HG02571 (cell line): Measurements from ENCODE around the gene GALNT17.

Experiments used
- ATAC-seq: cut with Tn5 transposase; IDR thresholded peaks from one replicate; pipeline ENCODE4 v1.9.1; 2021; ENCODE audit warnings: mild to moderate bottlenecking, moderate library complexity; ENCODE audit not compliant: unreplicated experiment

Gene GALNT17

GRCh38 chr7:71486856-71487628 lies 355.1 kb downstream of the GALNT17 start:
- no peak for ATAC-seq

GRCh38 chr7:71488308-71488707 lies 356.4 kb downstream of the GALNT17 start:
- no peak for ATAC-seq

GRCh38 chr7:71491336-71491735 lies 359.4 kb downstream of the GALNT17 start:
- no peak for ATAC-seq

DNA sequence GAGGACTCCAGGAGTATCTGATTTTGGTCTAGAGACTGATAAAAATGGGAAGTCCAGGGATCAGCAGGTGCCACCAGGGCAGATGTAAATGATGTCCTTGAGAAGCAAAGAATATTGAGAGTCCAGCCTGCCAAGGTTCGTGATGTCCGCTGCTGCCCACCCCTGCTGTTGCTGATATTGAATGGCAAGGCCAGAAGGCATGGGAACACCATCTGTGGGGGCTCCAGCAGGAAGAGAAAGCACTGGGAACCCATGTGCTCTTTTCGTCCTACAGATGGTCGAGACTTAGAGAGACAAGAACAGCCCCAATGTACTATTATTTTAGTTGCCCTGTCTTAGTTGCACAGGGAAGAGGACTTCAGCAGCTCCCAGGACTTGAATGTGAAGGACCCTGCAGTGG lies 363.9 kb downstream of the GALNT17 start:
- no peak for ATAC-seq

- ATAC-seq, result no peak
Observed at GRCh38 chr7:71497256-71497946, 365.5 kb downstream of the GALNT17 start.

GRCh38 chr7:71498381-71498780 lies 366.4 kb downstream of the GALNT17 start:
- no peak for ATAC-seq

- ATAC-seq, result no peak
Observed at GRCh38 chr7:71504697-71505441, 372.9 kb downstream of the GALNT17 start.

GRCh38 chr7:71506822-71507221 lies 374.9 kb downstream of the GALNT17 start:
- no peak for ATAC-seq

DNA sequence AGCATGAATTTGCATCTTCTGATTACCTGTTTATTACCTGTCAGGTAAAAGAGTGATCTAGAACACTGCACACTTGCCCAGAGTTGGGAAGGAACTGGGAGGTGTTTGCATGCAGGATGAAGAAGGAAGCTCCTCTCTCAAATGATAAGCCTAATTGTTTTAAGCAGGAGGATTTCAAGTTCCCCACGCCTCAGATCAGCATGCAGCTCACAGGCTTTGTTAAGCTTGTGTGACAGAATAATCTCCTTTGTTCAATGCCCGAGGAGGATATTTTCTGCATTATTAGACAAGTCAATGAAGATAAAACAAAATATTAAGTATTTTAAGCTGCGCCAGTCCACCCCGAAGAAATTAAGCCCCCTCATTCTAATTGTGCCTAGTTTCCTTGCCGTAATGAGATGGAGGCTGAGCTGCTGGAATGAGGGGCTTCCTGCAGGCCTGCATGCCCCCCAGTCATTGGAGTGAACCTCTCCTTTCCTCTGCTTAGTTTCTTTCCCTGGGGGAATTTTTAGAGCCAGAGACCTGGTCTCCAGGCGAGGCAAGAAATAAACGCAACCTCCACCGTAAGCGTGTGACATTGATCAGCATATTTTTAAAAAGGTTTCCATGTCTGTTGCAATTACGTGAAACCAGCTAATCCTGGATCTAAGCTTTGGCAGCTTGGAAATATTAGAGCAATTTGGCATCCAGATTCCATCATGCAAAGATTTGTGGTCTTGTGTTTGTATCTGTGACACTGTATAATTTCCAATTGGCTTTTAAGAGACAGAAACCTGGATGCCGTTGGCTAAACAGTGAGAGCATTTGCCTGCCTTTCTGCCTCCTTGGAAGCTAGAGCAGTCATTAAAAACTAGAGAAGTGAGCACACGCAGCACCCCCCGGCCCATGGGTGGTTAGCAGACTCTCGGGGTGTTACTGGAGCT lies 376.0 kb downstream of the GALNT17 start:
- ATAC-seq, result no peak

- ATAC-seq, result no peak
Observed at GRCh38 chr7:71509381-71509780, 377.4 kb downstream of the GALNT17 start.

- ATAC-seq, result no peak
Observed at GRCh38 chr7:71511361-71511807, 379.4 kb downstream of the GALNT17 start.

GRCh38 chr7:71517940-71518699 lies 386.2 kb downstream of the GALNT17 start:
- no peak for ATAC-seq

DNA sequence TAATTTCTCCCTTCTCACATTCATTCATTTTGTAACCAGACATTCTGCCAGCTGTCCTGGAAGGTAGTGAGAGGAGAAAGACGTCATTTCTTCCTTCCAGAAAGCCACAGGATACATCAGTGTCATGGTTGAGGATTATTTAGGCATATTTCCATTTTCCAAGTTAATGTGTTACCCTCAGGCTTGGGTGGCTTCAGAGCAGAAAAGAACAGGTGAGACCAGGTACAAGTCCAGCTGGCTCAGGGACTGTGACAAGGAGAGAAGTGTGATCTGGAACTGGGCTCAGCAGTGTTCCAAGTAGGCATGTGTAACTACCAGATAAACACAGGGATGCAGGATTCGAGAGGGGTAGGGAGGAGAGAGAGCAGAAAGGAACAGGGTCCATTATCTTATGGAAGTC lies 386.9 kb downstream of the GALNT17 start:
- ATAC-seq, result no peak

DNA sequence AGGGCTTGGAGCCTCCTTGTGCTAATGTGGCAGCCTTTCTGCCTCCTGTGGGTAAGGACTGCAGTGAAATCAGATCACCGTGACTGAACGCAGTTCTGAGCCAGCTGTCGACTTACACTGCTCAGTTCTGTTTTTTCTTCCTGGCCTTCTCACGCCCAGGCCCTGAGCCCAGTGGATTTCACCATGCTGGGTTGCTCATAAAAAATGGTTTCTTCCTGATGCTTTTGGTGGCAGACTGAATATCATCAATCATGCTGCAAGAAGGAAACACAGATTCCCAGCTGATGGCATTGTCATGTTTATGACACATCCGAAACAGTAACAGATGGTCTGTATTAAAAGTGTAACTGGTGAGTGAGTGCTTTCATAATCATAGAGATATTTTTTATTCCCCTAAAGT lies 389.6 kb downstream of the GALNT17 start:
- no peak for ATAC-seq

DNA sequence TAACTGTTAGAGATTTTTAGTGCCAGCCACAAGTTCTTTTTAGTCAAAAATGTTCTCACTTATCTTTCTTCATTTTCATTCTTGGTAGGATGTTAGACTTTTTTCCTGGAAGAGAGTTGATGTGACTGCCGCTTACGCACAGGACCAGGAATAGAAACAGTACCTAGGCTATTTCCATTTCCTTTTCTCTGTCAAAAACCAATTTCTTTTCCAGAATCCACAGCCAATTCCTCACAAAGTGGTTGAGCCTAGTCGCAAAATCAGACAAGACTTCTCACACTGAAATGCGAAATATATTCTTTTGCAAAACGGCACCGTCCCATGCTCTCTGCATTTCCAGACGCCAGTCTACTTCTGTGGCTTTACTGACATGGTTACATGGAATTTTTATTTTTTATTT lies 394.2 kb downstream of the GALNT17 start:
- no peak for ATAC-seq

- ATAC-seq, result no peak
Observed at GRCh38 chr7:71527213-71527612, 395.3 kb downstream of the GALNT17 start.

GRCh38 chr7:71535616-71536015 lies 403.7 kb downstream of the GALNT17 start:
- no peak for ATAC-seq

DNA sequence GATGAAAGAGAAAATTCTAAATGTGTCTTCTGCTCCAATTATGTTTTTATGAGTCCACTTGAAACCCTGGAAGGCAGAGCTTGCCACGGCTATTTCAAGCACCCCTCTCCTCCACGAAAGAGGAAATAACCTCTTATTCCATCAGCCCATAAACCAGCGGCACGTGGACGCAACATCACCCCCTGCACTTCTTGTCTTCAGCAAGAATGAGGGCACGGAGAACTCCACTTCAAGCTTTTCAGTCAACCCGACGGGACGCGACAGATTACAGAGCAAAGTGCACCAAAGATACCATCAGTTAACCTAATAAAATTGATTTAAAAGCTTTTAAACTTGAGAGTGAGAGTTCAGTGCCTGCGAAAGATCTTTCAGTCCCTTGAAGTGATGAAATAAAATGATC lies 406.3 kb downstream of the GALNT17 start:
- no peak for ATAC-seq

GRCh38 chr7:71539615-71540014 lies 407.7 kb downstream of the GALNT17 start:
- ATAC-seq, result no peak
